Kidney (tissue), 14 donors: ENCODE data around the gene IKZF2. TPM values are rescaled to one million over a fixed set of nuclear protein-coding genes. Genes with fewer than 3 reads are reported as not detected.
A peak's percentile ranks its signal among the peaks of the same experiment; 100 is the strongest.

Experiments
- DNase-seq, 5 donors: peaks; one replicate each; pipeline ENCODE4 v3.0.0-alpha.2; 2013 to 2020
- FAIRE-seq: peaks from 2 replicates; lab custom pipeline; 2012; peaks lifted over from hg19 to GRCh38; lab: Jason Lieb, UNC
- H3K27ac ChIP-seq, 2 donors: one replicate each; pipeline ENCODE4 v1.7.0; 2013; ENCODE audit warnings: low read depth in 2 of 2, low read length in 2 of 2, inconsistent platforms in 1 of 2
- H3K27me3 ChIP-seq: one replicate; pipeline ENCODE4 v1.7.1; 2013; ENCODE audit warnings: low read length, inconsistent platforms; ENCODE audit not compliant: control insufficient read depth, insufficient read depth
- H3K36me3 ChIP-seq, 3 donors: one replicate each; pipeline versions ENCODE4 v1.7.0 to v1.7.1; 2013; ENCODE audit warnings: low read length in 3 of 3, control low read depth in 1 of 3, inconsistent platforms in 1 of 3; ENCODE audit not compliant: insufficient read depth in 3 of 3, control insufficient read depth in 2 of 3
- H3K4me1 ChIP-seq, 3 donors: one replicate each; pipeline versions ENCODE4 v1.7.0 to v1.7.1; 2013; ENCODE audit warnings: low read length in 3 of 3, inconsistent platforms in 1 of 3, low read depth in 1 of 3; ENCODE audit not compliant: control insufficient read depth in 2 of 3, insufficient read depth in 2 of 3
- H3K4me3 ChIP-seq, 3 donors: one replicate each; pipeline versions ENCODE4 v1.7.0 to v1.8.1; 2013; ENCODE audit warnings: low read length in 3 of 3, control low read depth in 1 of 3, inconsistent platforms in 1 of 3
- H3K9ac ChIP-seq, 3 donors: one replicate each; pipeline versions ENCODE4 v1.7.0 to v1.7.1; 2013; ENCODE audit warnings: low read length in 3 of 3, control low read depth in 1 of 3, inconsistent platforms in 1 of 3
- H3K9me3 ChIP-seq, 3 donors: one replicate each; pipeline versions ENCODE4 v1.7.0 to v1.7.1; 2013; ENCODE audit warnings: low read length in 3 of 3, control low read depth in 1 of 3, inconsistent platforms in 1 of 3; ENCODE audit not compliant: control insufficient read depth in 2 of 3, insufficient read depth in 1 of 3
- CTCF ChIP-seq: IDR thresholded peaks from 3 replicates; pipeline ENCODE4 v1.5.1; 2012; ENCODE audit warnings: mild to moderate bottlenecking, moderate library complexity, borderline replicate concordance; ENCODE audit not compliant: insufficient read depth; ENCODE audit errors: extremely low read depth
- intact Hi-C: fragments of 100-400 bp; cut with DNase I; formaldehyde crosslinking; loops from one replicate; pipeline ENCODE4 v1.11.1; 2022
- polyA plus RNA-seq: library from polyadenylated mRNA; stranded (reverse); fragments of 350-450 nt; fragmentation: Illumina TruSeq; extraction: RNeasy Lipid Tissue Mini Kit (QIAGEN cat#74804); gene quantifications from one replicate; pipeline ENCODE4 v1.2.3, GENCODE V29; 2014; ENCODE audit warnings: low read depth, low replicate concordance; ENCODE audit not compliant: insufficient read depth
- total RNA-seq: library from RNA; stranded (reverse); fragmentation: NEBNext Ultra II Directional; extraction: Animal tissue kit (Norgen Biotek cat#: 25700); gene quantifications from one replicate; pipeline ENCODE4 v1.2.1, GENCODE V29; 2021
- donor health status: control.
- donor health status: control.
- donor health status: control.
- donor health status: control.
- donor health status: control.
- donor health status: DM: yes; HTN: yes; CAD: no.
- donor health status: Normal renal cell carcinoma (clear cell type).

The IKZF2 gene
- total and polyA plus RNA-seq, 2 donors from 2014 or later: 0.75 to 12.4 TPM

DNA sequence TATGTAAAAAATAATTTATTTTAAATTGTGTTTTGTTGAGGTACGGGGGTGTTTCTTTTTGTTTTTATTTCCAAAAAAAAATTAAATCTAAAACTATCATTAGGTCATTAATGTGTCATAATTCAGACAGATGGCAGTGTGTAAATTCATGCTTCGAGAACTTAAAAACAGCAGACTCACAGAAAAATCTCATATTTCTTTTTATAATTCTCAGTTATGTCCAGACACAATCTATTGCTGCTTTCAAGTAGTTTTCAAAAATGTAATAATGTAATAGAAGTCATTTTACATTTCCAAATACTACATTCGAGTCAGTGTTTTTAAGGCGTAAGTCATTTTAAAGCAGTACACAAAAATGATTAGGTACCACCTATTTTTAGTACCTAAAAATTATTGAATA lies 14.3 kb downstream of the IKZF2 start:
- Histone ChIP-seq H3K4me3 (no peak overlapping the region), H3K36me3 (no peaks in the 10 kb centered on the region), H3K27me3 (no peaks in the 10 kb centered on the region), H3K27ac (no peak overlapping the region), H3K4me1 (no peaks in the 10 kb centered on the region), H3K9me3 (no peaks in the 10 kb centered on the region), H3K9ac (no peak overlapping the region)
- FAIRE-seq (no peak), DNase-seq (no peak)
- intact Hi-C loops: no loop called here
- TF ChIP-seq CTCF: no peak

GRCh38 chr2:213129311-213129710 lies 22.1 kb downstream of the IKZF2 start:
- intact Hi-C loops: no loop called here
- no peak for TF ChIP-seq CTCF
- Histone ChIP-seq H3K4me1 (no peaks in the 10 kb centered on the region), H3K4me3 (no peak overlapping the region), H3K27ac (no peak overlapping the region), H3K36me3 (no peaks in the 10 kb centered on the region), H3K27me3 (no peaks in the 10 kb centered on the region), H3K9ac (no peak overlapping the region), H3K9me3 (no peaks in the 10 kb centered on the region)
- DNase-seq: no peak
- no peak for FAIRE-seq

- intact Hi-C loops: no loop called here
- FAIRE-seq (no peak), DNase-seq (no peak)
- no peak overlapping the region for H3K27ac ChIP-seq
- H3K4me1 ChIP-seq: no peaks in the 10 kb centered on the region
- no peak overlapping the region for H3K9ac ChIP-seq
- no peak for TF ChIP-seq CTCF
- H3K36me3 ChIP-seq: no peaks in the 10 kb centered on the region
- H3K4me3 ChIP-seq: no peak overlapping the region
- no peaks in the 10 kb centered on the region for H3K27me3 ChIP-seq
- no peaks in the 10 kb centered on the region for H3K9me3 ChIP-seq
Observed at GRCh38 chr2:213125646-213126347, 25.6 kb downstream of the IKZF2 start.

- Histone ChIP-seq H3K27ac (no peak overlapping the region), H3K4me1 (no peaks in the 10 kb centered on the region), H3K4me3 (no peak overlapping the region), H3K9me3 (no peaks in the 10 kb centered on the region), H3K36me3 (no peaks in the 10 kb centered on the region), H3K27me3 (no peaks in the 10 kb centered on the region), H3K9ac (no peak overlapping the region)
- TF ChIP-seq CTCF: no peak
- FAIRE-seq: no peak
- peak in 1 of 5 donors; percentile 9 for DNase-seq
- intact Hi-C loops: no loop called here
Observed at GRCh38 chr2:213122725-213123124, 28.7 kb downstream of the IKZF2 start.
